Measurements from ENCODE around the gene NELL1. TPM values are rescaled to one million over a fixed set of nuclear protein-coding genes. Genes with fewer than 3 reads are reported as not detected.

Gene NELL1
- total RNA-seq, 3 donors from 2014 or later (not counting 1 experiment from before 2014, with no cell fraction given), result not detected

DNA sequence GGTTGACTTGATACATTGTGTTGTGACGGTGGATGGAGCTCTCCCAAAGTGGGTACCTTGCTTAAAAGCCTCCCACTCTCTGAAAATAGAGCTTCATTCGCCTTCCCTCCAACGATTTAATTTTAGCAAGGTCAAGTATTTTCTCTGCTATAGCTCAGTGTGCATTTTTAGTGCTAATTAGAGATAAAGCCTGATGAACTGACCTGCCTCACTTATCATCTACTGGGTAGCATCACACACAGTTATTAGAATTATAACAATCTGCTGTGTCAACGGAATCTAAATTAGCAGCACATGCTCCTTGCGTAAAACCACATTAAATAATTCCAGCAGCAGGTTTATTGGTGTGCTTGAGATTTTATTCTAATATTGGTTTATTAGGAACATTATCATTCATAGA, 701.7 kb downstream of the NELL1 start:
- Mint-ChIP-seq H3K9me3 (peaks cover 5 to 7% of the 10 kb centered on the region in 2 donors), H3K27ac (no peak overlapping the region), H3K4me3 (no peak overlapping the region), H3K36me3 (no peaks in the 10 kb centered on the region), H3K27me3 (ENCODE audit: low read depth in 2 of 2) (no peaks in the 10 kb centered on the region), H3K4me1 (no peaks in the 10 kb centered on the region)
- Histone ChIP-seq H3K27me3 (ENCODE audit: control insufficient read depth, insufficient read depth, low read length) (no peaks in the 10 kb centered on the region), H3K9me3 (ENCODE audit: control insufficient read depth, insufficient read depth, low read length) (no peaks in the 10 kb centered on the region), H3K4me3 (ENCODE audit: low read length) (no peak overlapping the region), H3K27ac (ENCODE audit: low read length) (no peak overlapping the region), H3K36me3 (ENCODE audit: control insufficient read depth, insufficient read depth, low read length) (no peaks in the 10 kb centered on the region), H3K4me1 (ENCODE audit: control insufficient read depth, insufficient read depth, low read length) (no peaks in the 10 kb centered on the region)
- DNase-seq, result no peak
- 85% methylated on average over 3 of the region's 5 CpGs for WGBS (ENCODE audit: insufficient coverage)
- intact Hi-C loops (cut with micrococcal nuclease), result no loop called here
- no peak for ATAC-seq
- TF ChIP-seq, protein P1, sequence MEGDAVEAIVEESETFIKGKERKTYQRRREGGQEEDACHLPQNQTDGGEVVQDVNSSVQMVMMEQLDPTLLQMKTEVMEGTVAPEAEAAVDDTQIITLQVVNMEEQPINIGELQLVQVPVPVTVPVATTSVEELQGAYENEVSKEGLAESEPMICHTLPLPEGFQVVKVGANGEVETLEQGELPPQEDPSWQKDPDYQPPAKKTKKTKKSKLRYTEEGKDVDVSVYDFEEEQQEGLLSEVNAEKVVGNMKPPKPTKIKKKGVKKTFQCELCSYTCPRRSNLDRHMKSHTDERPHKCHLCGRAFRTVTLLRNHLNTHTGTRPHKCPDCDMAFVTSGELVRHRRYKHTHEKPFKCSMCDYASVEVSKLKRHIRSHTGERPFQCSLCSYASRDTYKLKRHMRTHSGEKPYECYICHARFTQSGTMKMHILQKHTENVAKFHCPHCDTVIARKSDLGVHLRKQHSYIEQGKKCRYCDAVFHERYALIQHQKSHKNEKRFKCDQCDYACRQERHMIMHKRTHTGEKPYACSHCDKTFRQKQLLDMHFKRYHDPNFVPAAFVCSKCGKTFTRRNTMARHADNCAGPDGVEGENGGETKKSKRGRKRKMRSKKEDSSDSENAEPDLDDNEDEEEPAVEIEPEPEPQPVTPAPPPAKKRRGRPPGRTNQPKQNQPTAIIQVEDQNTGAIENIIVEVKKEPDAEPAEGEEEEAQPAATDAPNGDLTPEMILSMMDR (IDR thresholded peaks at IDR 0.05), result no peak

DNA sequence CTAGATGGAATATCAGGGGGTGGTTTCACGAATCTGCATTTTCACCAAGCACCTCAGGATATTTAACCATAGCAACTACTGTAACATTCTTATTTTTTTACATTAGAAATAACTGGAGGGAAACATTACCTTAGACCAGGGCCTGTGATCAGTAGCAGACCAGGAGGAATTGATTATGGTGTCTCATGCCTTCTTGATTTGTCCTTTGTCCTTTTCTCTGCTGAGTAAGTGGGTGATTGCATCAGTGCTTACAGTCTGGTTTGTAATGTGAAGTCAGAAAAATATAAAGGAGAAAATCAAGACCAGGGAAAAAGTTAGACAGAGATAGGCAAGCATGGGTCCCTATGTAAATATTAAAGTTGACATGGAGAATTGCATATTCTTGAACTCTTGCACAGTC, 703.3 kb downstream of the NELL1 start:
- H3K27ac ChIP-seq (ENCODE audit: low read length), result no peak overlapping the region
- TF ChIP-seq, protein P1 (IDR thresholded peaks at IDR 0.05), result no peak
- Mint-ChIP-seq H3K27ac (no peak overlapping the region), H3K36me3 (no peaks in the 10 kb centered on the region), H3K4me1 (no peaks in the 10 kb centered on the region), H3K27me3 (ENCODE audit: low read depth in 2 of 2) (no peaks in the 10 kb centered on the region), H3K4me3 (no peak overlapping the region), H3K9me3 (peaks cover 2 to 7% of the 10 kb centered on the region in 2 donors)
- H3K27me3 ChIP-seq (ENCODE audit: control insufficient read depth, insufficient read depth, low read length), result no peaks in the 10 kb centered on the region
- no peak overlapping the region for H3K4me3 ChIP-seq (ENCODE audit: low read length)
- ATAC-seq, result no peak
- H3K9me3 ChIP-seq (ENCODE audit: control insufficient read depth, insufficient read depth, low read length), result no peaks in the 10 kb centered on the region
- no peak for DNase-seq
- no CpG with 5 or more reads among the region's 1 CpG for WGBS (ENCODE audit: insufficient coverage)
- H3K36me3 ChIP-seq (ENCODE audit: control insufficient read depth, insufficient read depth, low read length), result no peaks in the 10 kb centered on the region
- H3K4me1 ChIP-seq (ENCODE audit: control insufficient read depth, insufficient read depth, low read length), result no peaks in the 10 kb centered on the region
- intact Hi-C loops (cut with micrococcal nuclease), result no loop called here

DNA sequence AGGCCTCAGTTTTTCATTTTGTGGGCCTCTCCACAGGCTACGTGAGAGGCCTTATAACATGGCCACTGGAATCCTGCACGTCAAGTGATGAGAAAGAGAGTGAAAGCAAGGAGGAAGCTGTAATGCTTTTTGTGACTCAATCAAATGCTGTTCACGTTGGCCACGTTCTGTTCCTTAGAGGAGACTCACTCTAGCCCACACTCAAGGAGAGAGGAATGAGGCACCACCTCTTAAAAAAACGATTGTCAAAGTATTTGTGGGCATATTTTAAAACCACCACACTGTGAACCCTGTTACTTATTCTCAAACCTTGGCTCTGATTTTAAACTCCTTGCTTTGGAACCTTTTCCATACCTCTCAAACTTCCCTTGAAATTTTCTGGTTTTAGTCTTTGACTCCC, 705.0 kb downstream of the NELL1 start:
- Mint-ChIP-seq H3K27ac (no peak overlapping the region), H3K9me3 (peaks cover 2 to 8% of the 10 kb centered on the region in 2 donors), H3K4me1 (no peaks in the 10 kb centered on the region), H3K4me3 (no peak overlapping the region), H3K36me3 (no peaks in the 10 kb centered on the region), H3K27me3 (ENCODE audit: low read depth in 2 of 2) (no peaks in the 10 kb centered on the region)
- DNase-seq (no peak), ATAC-seq (no peak)
- TF ChIP-seq, protein P1 (IDR thresholded peaks at IDR 0.05), result no peak
- Histone ChIP-seq H3K27me3 (ENCODE audit: control insufficient read depth, insufficient read depth, low read length) (no peaks in the 10 kb centered on the region), H3K27ac (ENCODE audit: low read length) (no peak overlapping the region), H3K4me1 (ENCODE audit: control insufficient read depth, insufficient read depth, low read length) (no peaks in the 10 kb centered on the region), H3K9me3 (ENCODE audit: control insufficient read depth, insufficient read depth, low read length) (no peaks in the 10 kb centered on the region), H3K36me3 (ENCODE audit: control insufficient read depth, insufficient read depth, low read length) (no peaks in the 10 kb centered on the region), H3K4me3 (ENCODE audit: low read length) (no peak overlapping the region)
- intact Hi-C loops (cut with micrococcal nuclease), result no loop called here
- WGBS (ENCODE audit: insufficient coverage), result 55% methylated on average over 5 of the region's 5 CpGs

DNA sequence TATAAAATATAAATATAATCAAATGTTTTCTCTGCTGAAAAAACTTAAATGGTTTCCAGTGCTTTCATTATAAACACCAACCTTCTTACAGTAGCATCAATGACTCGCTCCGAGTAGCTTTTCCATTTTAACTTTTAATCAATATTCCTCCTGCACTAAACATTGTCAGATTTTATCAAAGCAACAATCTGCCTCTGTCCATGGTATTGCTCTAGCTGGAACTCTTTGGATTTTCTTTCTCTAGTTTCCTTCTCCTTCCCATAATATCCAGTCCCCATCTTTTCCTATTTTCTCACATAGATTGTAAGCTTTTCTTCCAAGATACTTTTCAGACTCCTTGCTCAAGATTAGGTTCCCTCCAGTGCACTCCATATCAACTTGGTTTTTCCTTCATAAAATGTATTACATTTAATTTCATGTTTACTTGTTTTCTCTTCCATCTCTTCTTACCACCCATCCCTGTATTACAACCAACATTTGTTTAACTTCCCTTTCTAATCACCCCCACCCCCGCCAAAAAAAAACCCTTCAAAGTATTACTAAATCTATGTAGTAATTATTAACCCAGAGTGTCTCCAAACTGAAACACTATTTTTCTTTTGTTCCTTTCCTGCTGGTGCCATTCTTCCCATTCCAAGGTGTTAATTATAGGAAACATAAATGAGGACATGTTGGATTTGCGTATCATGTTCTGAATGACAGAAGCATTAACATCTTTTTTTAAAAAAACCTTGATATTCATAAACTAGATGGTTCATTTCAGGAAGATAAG, 716.5 kb downstream of the NELL1 start:
- TF ChIP-seq, protein P1 (IDR thresholded peaks at IDR 0.05), result no peak
- Histone ChIP-seq H3K4me3 (ENCODE audit: low read length) (no peak overlapping the region), H3K4me1 (ENCODE audit: control insufficient read depth, insufficient read depth, low read length) (no peaks in the 10 kb centered on the region), H3K36me3 (ENCODE audit: control insufficient read depth, insufficient read depth, low read length) (no peaks in the 10 kb centered on the region), H3K27me3 (ENCODE audit: control insufficient read depth, insufficient read depth, low read length) (no peaks in the 10 kb centered on the region), H3K27ac (ENCODE audit: low read length) (no peak overlapping the region), H3K9me3 (ENCODE audit: control insufficient read depth, insufficient read depth, low read length) (no peaks in the 10 kb centered on the region)
- H3K27ac Mint-ChIP-seq, result no peak overlapping the region
- ATAC-seq, result no peak
- DNase-seq, result no peak
- H3K27me3 Mint-ChIP-seq (ENCODE audit: low read depth in 2 of 2), result no peaks in the 10 kb centered on the region
- no peak overlapping the region for H3K4me3 Mint-ChIP-seq
- peaks cover 21 to 27% of the 10 kb centered on the region in 2 donors for H3K9me3 Mint-ChIP-seq
- H3K36me3 Mint-ChIP-seq, result peaks cover 4% of the 10 kb centered on the region
- WGBS (ENCODE audit: insufficient coverage), result 82% methylated on average over 3 of the region's 4 CpGs
- no peaks in the 10 kb centered on the region for H3K4me1 Mint-ChIP-seq
- intact Hi-C loops (cut with micrococcal nuclease), result no loop called here

Measured in natural killer cell (primary cell).